ENCODE results near the gene ITPR3. TPM values are rescaled to one million over a fixed set of nuclear protein-coding genes. Genes with fewer than 3 reads are reported as not detected.

Gene ITPR3
- total and polyA plus RNA-seq, 8 donors = 70.8 to 147 (median 94.4) TPM

GRCh38 chr6:33659986-33660385 is 38.9 kb downstream of the ITPR3 start:
- Histone ChIP-seq H3K4me3 (no peak overlapping the region), H3K9me3 (no peaks in the 10 kb centered on the region), H3K27me3 (no peaks in the 10 kb centered on the region), H3K36me3 (peaks cover 0 to 81% of the 10 kb centered on the region in 2 donors), H3K4me1 (no peaks in the 10 kb centered on the region), H3K27ac (no peak overlapping the region)
- no peak for TF ChIP-seq CTCF (IDR thresholded peaks at IDR 0.05)
- ATAC-seq (no peak), DNase-seq (no peak)
- intact Hi-C loops (cut with DNase I) = no loop called here

DNA sequence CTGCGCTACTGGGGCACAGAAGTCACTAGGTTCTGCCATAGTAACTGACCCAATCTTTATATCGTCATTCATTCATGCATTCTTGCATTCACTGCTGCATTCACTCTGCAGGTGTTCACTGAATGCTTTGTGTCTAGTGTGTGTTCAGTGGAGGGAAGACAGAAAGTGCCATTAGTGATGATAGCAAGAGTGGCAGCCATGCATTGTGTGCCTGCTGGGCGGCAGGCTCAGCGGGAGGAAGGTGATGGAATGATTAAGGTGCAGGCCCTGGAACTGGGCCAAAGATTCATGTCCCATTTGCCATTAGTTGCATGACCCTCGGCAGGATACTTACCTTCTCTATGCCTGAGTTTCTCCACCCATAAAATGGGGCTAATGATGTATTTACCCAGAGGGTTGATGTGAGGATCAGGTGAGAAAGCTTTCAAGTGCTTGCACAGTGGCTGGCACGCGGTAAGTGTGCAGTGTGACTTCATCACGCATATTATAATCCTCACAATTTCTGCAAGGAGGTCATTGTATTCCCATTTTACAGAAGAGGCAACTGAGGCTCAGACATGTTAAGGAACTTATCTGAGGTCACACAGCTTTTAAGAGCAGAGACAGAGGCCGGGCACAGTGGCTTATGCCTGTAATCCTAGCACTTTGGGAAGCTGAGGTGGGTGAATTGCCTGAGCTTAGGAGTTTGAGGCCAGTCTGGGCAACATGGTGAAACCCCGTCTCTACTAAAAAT is 40.1 kb downstream of the ITPR3 start:
- peaks cover 0 to 91% of the 10 kb centered on the region in 2 donors for H3K36me3 ChIP-seq
- no peak overlapping the region for H3K4me3 ChIP-seq
- no peak for TF ChIP-seq CTCF (IDR thresholded peaks at IDR 0.05)
- H3K27me3 ChIP-seq = no peaks in the 10 kb centered on the region
- no peak overlapping the region for H3K27ac ChIP-seq
- no peak for DNase-seq
- no peak for ATAC-seq
- intact Hi-C loops (cut with DNase I) = no loop called here
- H3K9me3 ChIP-seq = no peaks in the 10 kb centered on the region
- no peaks in the 10 kb centered on the region for H3K4me1 ChIP-seq

DNA sequence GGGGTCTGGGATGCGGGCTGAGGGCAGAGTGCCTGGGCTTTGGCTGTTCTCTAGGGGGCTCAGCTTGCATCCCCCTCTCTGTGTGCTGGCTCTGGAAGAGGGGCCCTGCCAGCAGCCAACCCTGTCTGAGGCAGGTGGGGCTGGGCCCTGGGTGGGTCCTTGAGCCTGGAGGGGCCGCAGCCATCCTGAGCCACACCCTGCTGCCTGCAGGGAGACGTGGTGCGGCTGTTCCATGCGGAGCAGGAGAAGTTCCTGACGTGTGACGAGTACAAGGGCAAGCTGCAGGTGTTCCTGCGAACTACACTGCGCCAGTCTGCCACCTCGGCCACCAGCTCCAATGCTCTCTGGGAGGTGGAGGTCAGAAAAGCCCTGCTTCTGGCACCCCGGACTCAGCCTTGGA is 41.2 kb downstream of the ITPR3 start:
- Histone ChIP-seq H3K36me3 (peaks cover 0 to 92% of the 10 kb centered on the region in 2 donors), H3K4me3 (no peak overlapping the region), H3K9me3 (no peaks in the 10 kb centered on the region), H3K27me3 (no peaks in the 10 kb centered on the region), H3K27ac (no peak overlapping the region), H3K4me1 (no peaks in the 10 kb centered on the region)
- ATAC-seq (no peak), DNase-seq (no peak)
- no peak for TF ChIP-seq CTCF (IDR thresholded peaks at IDR 0.05)
- intact Hi-C loops (cut with DNase I) = no loop called here

- no peak for TF ChIP-seq CTCF (IDR thresholded peaks at IDR 0.05)
- DNase-seq (no peak), ATAC-seq (no peak)
- Histone ChIP-seq H3K9me3 (no peaks in the 10 kb centered on the region), H3K4me1 (no peaks in the 10 kb centered on the region), H3K36me3 (peaks cover 0 to 93% of the 10 kb centered on the region in 2 donors), H3K27me3 (no peaks in the 10 kb centered on the region), H3K4me3 (no peak overlapping the region), H3K27ac (no peak overlapping the region)
- intact Hi-C loops (cut with DNase I) = no loop called here
Measured at GRCh38 chr6:33663028-33663427, 41.9 kb downstream of the ITPR3 start.

DNA sequence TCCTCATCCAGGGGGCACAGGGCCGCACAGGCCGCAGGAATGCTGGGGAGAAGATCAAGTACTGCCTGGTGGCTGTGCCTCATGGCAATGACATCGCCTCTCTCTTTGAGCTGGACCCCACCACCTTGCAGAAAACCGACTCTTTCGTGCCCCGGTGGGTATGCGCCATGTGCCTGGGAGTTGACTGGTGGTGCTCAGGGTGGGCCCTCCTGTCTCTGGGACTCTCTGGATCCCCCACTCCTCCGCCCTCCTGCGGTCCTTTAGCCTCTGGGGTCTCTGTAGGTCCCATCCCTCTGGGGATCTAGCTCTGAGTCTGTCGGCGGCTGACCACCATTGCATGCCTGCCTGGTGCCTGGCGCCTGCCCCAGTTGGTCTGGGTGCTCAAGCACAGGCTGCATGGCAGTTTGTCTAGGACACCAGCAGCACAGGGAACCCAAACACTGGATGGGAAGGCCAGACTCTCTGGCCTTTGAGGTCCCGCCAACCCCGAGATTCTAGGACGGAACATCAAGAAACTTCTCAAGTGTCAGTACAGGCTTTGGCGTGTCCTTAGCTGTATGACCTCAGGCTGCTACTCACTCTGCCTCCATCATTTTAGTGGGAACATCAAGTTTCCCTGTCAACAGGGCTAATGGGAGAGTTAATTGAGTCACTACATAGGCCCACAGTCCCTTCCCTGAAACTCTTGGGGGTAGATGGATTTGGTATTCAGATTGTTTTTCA is 42.8 kb downstream of the ITPR3 start:
- intact Hi-C loops (cut with DNase I) = no loop called here
- Histone ChIP-seq H3K9me3 (no peaks in the 10 kb centered on the region), H3K4me3 (no peak overlapping the region), H3K4me1 (no peaks in the 10 kb centered on the region), H3K27ac (no peak overlapping the region), H3K27me3 (no peaks in the 10 kb centered on the region), H3K36me3 (peaks cover 0 to 94% of the 10 kb centered on the region in 2 donors)
- no peak for TF ChIP-seq CTCF (IDR thresholded peaks at IDR 0.05)
- DNase-seq = no peak
- ATAC-seq = no peak

Measured in left lung (tissue), 10 donors.